ENCODE results near the gene EXOC7.

The EXOC7 gene

DNA sequence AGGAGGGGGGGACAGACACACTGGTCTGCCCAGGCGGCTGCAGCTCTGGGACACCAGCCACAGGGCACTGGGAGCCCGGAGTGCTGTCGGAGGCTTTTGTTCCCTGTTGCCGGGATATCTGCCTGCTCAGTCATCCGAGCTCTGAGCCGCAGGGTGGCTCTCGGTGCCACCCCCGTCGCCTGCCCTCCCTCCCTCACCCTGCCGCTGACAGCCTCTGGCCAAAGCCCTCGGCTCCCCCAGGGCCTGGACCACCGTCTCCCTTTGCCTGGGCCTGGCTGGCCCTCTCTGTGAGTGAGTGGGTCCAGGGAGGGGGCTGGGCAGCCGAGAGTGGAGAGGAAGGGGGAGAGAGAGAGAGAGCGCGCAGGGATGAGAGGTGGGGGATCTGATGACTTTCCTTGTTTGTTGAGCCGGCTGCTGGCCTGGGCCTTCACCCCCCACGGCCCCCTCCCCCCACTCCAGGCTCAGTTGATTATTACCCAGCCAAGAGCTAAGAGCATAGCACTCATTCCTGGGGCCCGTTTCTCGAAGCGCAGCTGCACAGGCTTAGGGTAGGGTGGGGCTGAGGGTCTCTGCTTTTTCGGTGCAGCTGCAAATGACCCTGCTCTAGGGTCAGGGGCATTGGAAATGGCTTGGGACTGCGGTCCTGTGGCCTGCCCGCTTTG is 34.8 kb upstream of the EXOC7 start:
- peak in 12 of 14 donors; percentile 21 to 85 (median 56) for DNase-seq

DNA sequence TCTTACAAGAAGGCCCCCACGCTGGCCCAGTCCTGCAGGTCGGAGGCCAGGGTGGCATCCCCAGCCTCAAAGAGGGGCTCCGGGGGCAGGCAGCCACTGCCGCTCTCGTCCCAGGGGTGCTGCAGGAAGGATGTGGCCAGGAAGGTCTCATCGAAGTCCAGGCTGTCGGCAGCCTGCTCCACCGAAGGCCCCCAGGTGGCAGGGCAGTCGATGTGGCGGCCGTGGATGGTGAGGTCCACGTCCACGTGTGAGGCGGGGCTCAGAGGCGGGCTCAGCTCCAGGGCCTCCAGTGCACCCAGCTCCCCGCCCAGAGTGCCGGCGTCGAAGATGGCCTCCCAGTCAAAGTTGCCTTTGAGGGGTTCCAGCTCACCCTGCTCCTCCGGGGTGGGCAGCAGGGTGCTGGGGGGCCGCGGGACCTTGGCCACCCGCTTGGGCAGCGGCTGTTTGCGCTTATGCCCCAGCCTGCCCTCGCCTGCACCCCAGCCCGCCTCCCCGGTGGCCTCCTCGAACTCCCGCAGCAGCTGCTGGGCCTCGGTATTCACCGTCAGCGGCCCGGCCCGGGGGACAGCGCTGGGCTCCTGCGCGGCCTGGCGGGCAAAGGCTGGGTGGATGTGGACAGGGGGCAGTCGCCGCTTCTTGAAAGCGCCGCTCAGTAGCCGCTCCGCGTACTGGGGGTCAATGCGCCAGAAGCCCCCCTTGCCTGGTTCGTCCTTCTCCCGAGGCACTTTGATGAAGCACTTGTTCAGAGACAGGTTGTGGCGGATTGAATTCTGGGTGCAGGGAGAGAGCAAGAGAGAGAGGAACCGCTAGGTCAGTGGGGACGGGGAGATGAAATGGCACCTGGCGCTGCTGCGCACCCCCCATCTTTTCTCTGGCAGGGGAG is 34.0 kb upstream of the EXOC7 start:
- no peak for DNase-seq

DNA sequence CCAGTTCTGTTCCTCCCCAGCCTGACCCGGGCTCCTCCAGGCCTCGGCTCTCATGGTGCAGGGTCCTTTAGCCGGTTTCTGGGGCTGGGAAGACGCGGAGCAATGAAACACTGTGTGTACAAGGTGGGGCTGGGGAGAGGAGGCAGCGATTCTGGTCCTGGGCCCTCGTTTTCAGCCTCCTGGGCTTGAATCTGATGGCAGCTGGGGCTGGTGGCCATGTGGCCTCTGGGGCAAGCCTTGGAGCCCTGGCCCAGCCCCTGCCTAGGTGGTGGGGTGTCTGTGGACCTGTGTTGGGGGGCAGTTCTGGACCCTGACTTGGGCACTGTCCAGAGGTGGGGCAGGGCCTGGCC is 33.4 kb upstream of the EXOC7 start:
- DNase-seq = no peak

DNA sequence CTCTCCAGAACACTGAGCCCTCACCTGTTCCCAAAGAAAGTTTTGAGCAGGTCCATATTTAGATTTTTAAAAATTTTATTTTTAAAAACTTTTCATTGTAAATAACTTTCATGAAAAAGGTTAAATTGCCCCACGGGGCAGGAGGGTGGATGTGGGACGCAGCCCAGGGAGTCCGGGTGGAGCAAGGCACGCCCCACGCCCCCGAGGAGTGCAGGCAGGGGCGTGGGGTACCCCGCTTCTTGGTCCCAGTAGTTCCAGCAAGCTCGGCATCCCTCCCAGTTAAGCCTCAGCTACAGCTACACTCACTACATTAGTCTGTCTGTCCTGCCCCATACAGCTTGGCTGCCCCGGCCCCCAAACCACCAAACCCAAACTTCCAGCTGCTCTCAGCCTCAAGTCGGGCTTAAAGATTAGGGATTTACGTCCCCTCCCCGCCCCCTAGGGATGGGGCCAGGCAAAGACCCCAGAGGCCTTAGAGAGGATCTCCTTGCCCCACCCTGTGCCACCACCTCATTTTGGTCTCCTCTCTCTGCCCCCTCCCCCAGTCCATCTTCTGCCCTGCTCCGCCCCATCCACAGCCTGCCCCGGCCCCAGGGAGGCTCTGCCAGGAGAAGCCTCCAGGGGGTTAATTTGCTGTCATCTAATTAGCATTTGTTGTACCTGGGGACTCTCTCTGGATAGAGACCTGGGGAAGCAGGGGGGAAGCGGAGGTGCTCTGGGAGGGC is 32.9 kb upstream of the EXOC7 start:
- no peak for DNase-seq

DNA sequence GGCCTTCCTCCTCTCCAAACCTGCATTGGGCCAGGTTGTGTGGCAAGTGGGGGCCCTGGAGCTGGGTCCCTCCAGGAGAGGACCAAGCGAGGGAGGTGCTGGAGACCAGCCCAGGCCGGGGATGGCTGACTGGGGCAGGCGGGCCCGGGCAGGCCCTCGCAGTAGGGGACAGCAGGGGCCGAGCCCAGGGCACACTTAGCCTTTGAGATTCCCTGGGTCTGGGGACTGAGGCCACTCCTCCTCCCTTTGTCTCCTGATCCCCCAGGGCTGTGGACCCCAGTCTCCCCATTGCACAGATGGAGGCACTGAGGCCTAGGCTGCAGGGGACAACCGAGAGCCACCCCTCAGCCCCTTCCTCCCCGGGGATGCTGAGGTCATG is 32.2 kb upstream of the EXOC7 start:
- DNase-seq = no peak

DNA sequence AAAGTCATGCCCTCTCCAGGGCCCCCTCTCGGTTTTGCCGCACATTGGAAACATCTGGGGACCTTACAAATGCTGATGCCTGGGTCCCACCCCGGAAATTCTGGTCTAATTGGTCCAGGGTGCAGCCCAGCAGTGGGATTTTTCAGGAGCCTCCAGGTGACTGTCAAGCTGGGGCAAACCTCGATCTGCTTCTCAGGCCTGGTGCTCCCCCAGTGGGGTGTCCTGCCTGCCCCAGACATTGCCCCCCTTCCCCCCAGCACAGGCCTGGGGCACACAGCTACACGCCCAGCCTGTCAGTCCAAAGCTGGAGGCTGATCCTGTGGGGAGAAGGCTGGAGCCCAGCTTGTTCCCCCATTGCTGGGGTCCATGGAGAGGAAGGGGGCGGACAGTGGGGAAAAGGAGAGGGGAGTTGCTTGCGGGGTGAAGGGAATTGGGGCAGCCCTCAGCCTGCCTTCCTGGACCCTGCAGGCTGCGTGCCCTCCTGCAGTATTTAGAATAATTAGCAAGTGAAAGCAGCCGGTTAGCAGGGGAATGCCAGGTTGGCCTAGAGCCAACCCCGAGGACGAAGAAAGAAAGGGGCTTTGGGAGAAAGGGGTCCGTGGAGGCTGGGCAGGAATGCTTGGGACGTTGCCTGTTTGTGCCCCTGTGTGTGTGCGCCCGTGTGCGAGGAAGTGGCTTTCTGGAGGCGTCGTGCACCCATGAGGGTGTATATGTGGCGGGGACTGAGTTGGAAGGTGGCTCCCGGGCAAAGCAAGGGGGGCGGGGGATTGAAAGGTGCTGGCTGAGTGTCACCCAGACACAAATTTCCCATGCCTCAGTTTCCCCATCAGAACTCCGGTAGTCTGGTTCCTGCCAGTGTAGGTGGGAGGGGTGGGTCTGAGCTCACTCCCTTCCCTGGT is 31.6 kb upstream of the EXOC7 start:
- DNase-seq = no peak

DNA sequence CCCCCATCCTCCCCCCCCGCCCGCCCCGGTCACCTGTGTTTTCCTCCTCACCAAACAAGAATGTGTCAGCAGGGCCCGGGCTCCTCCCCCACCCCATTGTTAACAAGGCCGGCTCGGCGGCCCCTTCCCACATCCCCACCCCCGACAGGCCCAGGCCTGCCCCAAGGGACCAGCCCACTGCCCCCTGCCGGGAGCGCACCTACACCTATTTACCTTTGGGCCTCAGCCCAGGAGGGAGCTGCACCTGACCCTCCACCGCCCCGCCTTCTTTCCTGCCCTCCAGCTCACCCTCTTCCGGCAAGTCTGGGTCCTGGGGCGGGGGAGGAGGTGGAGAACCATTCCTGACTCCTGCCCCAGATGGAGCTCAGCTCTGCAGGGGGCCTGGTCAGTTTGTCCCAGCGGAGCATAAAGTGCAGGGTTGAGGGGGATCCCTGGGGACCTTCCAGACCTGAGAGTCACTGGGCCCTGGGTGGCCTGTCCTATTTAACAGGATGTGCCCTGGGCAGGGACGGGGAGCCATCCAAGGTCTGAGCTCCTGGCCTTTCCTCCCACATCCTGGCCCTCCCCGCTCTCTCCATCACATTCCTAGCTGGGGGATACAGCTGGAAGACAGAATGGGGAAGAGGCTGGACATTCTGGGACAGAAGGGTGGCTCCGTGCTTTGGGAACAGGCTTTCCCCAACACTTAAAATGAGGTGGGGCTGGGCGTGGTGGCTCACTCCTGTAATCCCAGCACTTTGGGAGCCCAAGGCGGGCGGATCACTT is 29.2 kb upstream of the EXOC7 start:
- DNase-seq = no peak

DNA sequence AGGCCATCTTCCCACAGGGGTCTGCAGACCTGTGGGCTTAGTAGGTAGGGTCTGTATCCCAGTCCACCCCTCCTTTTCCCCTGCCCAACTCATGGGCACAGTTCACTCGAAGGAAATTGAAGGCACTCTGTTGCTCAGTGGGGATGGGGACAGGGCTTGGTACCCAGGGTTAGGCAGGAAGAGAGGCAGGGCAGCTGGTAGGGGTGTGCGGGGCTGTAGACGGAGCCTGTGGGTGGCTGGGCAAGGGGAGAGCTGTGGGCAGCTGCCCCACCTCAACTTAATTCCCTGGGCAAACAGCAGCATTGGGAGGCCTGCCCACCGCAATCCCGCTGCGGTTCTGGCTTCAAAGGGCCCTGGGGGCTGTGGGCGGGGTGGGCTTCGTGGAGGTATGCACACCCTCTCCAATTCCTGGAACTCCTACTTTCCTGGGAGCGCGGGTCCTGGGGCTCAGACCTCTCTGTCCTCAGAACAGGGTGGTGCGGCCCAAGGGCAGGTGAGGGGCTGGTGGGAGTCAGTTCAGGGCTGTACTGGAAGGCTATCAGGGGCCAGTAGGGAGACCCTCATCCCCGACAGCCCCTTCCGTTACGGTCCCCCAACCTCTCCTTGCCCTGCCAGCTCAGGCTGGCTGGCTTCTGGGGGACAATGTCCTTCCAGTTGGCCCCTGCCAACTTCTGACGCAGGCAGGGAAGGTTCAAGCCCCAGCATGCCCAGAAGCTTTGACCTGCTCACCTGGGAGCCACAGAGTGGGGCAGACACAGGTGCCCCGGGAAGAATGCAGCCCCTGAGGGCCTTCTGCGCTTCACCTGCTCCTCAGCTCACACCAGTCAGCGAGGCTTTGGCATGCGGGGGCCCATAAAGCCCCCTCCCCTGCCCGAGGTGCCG is 28.3 kb upstream of the EXOC7 start:
- DNase-seq = no peak

DNA sequence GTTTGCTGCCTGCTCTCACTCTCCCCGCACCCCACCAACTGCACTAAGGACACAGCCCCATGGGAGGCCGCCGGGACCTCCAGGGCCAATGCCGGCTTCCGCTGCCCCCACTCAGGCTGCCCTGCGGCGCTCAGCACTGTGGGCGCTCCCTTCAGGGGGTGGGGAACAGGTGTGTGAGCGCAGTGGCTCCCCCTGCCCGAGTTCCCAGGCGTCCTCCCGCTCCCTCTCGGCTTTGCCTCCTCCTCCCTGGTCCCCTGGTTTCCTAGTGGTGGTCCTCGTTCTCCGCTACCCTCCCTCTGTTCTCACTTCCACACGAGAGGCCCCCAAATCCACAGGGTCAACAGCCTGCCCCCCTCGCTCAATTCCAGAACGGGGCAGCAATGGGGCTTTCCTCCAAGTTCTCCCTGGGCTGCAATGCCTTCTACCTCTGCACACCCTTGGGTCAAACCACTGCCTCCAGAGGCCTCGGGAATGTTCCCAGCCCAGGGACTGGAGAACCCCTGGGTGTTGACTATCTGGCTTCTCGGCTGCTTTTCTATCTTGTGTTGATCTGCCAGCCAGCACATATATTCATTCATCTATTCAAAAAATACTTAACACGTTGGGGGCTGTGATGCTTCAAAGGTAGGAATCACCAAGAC is 27.6 kb upstream of the EXOC7 start:
- no peak for DNase-seq

DNA sequence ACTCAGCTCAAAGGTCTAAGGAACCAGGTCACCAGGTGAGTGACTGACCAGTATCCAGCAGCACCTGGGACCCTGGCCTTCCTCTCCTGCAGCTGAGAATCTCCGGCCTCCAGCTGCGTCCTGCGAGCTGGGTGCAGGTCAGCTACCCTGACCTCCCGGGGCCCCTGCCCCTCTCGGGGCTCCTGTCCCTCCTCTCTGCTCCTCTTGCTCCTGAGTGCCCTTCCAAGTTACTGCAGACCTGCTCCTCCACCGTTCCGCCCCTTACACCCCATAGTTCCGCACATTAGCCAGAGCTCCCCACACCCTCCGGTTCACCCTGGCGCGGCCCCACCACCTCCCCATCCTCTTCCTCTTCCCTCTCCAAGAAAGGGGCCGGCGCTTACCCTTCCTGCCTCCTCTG is 26.9 kb upstream of the EXOC7 start:
- DNase-seq = no peak

DNA sequence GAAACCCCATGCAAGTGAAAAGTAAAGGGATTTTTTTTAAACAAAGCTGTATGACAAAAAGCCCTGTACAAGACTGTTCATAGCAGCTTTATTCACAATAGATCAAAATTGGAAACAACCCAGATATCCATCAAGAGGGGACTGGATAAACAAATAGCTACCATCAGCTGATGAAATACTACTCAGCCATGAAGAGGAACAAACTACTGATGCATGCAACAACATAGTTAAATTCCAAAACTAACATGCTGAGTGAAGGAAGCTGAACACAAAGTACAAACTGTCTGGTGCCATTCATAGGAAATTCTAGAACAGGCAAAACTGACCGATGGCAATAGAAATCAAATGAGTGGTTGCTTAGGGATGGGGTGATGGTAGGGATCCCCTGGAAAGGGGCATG is 22.3 kb upstream of the EXOC7 start:
- DNase-seq = no peak

DNA sequence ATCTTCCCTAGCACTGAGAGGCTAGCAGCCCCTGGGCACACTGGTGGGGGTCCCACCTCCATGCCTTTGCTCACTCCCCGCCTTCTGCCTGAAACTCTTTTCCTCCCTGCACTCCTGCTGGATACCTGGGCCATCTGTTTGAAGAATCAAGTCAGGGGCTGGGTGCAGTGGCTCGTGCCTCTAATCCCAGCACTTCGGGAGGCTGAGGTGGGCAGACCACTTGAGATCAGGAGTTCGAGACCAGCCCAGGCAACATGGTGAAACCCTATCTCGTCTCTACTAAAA is 21.7 kb upstream of the EXOC7 start:
- DNase-seq = no peak

DNA sequence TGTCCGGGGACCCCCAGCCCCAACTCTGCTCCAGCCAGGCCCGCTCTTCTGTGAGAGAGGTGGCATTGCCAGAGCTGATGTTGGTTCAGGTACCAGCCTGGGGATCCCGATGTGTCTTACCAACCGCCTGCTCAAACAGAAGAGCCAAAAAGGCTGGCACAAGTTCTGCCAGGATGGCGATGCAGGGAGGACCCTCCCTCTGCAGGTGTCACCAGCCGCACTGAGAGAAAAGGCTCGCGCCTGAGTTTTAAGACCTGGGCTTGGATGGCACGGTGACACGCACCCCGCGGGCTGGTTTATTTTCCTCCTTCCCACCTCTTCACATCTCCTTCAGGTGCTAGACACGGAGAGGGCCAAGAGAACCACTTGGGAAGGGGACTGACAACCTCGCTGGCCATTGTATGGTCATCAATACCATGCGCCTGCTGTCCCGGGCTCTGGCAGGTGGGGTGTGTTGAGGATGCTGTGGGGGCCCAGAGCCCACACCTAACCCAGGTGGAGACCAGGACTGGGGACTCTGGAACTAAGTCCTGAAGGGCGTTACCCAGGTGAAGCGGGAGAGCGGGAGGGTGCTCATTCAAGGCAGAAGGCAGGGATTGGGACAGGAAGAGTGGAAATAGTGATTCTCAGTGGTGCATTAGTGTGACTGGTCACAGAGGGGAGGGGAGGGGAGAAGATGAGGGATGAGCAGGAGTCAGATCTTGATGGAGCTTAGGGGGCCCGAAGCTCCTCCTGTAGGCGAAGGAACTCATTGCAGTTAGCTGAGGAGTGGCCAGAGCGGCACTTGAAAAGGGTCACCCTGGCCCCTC is 21.2 kb upstream of the EXOC7 start:
- no peak for DNase-seq

DNA sequence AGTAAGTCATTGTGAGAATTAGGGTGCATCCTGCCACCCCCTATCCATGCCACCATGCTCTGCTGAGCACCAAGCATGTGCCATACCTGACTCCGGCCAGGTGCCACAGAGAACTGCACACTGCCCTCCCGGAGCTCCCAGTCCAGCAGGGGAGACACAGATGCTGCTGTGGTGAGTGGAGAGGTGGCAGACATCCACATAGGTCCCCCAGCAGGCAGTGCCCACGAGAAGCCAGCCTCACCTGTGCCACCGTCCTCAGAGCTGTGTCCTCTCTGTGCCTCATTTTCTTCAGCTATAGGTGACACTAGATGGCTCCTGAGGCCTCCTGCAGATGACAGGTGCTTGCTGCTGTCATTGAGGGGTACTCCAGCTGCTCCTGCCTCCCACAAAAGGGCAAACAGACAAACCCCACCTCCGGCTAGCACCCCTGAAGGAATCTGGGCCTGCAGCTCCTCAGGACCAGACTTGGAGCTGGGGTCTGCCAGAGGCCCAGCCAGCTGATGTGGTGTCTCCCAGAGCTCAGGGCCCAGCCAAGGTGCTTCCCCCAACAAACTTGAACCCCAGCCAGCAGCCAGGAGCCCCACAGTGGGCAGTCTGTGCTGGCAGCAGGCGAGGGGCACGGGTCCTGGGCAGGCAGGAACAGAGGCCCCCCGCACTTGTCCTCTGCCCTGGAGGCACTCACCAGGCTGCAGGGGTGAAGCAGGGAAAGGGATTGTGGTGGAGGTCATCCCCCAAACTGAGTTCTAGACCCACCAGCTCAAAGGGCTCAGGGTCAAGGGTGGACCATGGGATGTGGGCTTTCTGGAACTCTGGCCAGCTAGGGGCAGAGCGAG is 20.4 kb upstream of the EXOC7 start:
- DNase-seq = no peak

DNA sequence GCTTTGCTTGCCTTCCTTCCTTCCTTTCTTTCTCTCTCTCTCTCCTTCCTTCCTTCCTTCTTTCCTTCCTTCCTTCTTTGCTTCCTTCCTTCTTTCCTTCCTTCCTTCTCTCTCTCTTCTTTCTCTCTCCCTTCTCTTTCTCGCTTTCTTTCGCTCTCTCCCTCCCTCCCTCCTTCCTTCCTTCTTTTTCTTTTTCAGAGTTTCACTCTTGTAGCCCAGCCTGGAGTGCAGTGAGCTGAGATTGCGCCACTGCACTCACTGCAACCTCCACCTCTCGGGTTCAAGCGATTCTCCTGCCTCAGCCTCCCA is 19.6 kb upstream of the EXOC7 start:
- DNase-seq = no peak

DNA sequence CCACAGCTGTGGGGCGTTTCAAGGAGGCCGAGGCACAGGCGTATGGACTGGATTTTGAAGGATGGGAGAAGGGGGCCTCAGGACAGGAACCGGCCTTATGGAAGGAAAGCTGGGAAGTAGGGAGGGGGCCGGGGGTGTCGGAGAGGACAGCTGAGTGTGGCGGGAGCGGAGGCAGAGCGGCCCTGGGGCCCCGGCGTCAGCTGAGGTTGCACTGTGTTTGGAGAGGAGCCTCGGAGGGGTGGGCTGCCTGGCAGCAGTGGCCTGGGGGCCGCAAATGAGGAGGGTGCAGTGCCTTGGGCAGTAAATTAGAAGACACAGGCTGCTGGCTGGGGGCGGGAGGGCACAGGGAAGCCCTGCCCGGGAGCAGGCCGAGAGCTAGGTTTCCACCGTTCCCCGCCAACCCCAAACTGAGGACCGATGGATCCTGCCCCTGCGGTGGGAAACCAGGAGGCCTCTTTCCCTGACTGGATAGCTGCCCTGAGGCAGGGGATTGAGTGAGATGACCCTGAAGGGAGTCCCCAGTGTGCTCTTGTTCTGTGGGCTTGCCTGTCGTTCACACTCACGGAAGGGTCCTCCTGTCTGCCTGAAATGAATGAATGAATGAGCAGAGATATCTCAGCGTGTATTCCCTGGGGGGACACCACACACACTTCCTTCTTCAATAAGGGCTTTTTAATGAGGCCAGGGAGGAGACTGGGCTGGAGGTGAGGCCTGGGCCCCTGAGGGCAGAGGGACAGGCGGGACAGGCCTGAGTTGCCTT is 19.0 kb upstream of the EXOC7 start:
- no peak for DNase-seq

DNA sequence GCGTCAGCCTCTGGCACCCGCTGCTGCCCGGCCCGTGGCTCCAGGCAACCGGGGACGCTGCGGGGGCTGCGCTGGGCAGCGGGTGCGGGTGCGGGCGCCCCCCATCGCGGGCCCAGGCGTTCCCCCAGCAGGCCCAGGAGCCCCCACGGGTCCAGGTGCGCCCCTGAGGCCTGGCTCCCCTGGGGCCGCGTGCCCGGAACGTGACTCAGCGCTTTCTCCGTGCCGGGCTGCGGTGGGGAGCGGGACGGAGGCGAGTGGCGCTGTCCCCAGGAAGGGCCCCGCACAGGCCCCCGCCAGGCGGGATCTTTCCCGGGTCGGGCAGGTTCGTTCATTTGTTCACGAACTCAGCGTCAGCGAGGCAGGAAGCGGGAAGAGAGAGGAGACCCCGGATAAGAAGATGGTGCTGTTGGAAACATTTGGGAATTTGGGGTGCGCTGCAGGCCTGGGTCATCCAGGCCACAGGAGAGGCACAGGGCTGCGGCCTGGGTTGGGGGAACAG is 18.4 kb upstream of the EXOC7 start:
- DNase-seq = peak in 2 of 14 donors; percentile 34 to 49

DNA sequence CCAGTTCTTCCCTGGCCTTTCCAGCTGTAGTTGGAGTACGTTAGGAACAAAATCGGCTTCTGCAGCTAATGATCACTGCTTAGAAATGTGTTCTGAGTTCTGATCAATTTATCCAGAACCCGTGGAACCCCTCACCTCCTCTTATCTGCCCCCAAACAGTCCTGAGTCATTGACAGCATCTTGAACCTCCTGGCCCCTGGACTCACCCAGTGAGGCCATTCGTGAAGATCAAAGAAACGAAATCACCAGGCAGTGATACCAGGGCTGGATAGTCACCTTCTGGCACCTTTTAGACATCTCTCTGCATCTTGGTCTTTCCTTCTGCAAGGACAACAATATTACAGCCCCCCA is 17.0 kb upstream of the EXOC7 start:
- no peak for DNase-seq
